K562 (cell line): ENCODE data around the gene STRN3. TPM values are rescaled to one million over a fixed set of nuclear protein-coding genes. Genes with fewer than 3 reads are reported as not detected.

ENCODE experiments used
- ATAC-seq: fragments of 200-7000 bp; cut with Tn5 transposase; 3 replicates; pipeline ENCODE4 v1.9.1; 2020; ENCODE audit warnings: moderate library complexity
- BruUV-seq: library from RNA; stranded (reverse); fragments of 400-500 nt; replicated peaks from 2 replicates; lab custom pipeline; 2021; lab: Mats Ljungman, UMichigan
- CTCF ChIA-PET: fragments of 300-600 bp; formaldehyde crosslinking; extraction: SDS; loops from one replicate; lab custom pipeline; 2021; ENCODE audit warnings: low intra/inter-chr PET ratio; lab: Yijun Ruan, JAX
- POLR2A ChIA-PET: fragments of 300-600, 350-650 bp; sonication (Branson Sonifier 250); formaldehyde crosslinking; extraction: SDS; loops from one replicate; lab custom pipeline; 2021; ENCODE audit warnings: antibody characterized with exemption, inconsistent platforms; lab: Yijun Ruan, JAX
- DNase-seq, 4 experiments: peaks; one replicate each; pipeline versions ENCODE4 v3.0.0 to v3.0.0-alpha.2; 2011 to 2018; ENCODE audit warnings: low spot score in 3 of 4, mixed read lengths in 3 of 4; ENCODE audit errors: extremely low read depth in 1 of 4
- FAIRE-seq: peaks from 2 replicates; lab custom pipeline; 2011; peaks lifted over from hg19 to GRCh38; lab: Jason Lieb, UNC
- H2AFZ ChIP-seq: 2 replicates; pipeline ENCODE4 v1.6.0; 2011; ENCODE audit warnings: low read depth, low read length, control low read depth, inconsistent platforms
- H3K27ac ChIP-seq: fragments of 200-600 bp; 3 replicates; pipeline ENCODE4 v1.8.0; 2011; ENCODE audit warnings: low read depth, mild to moderate bottlenecking, control low read depth, inconsistent platforms, low read length, moderate library complexity, mixed read lengths; ENCODE audit errors: extremely low read depth
- H3K27me3 ChIP-seq, 2 experiments: fragments of 300-600 bp in 1 of 2; 2 replicates in 1 of 2; 3 replicates in 1 of 2; pipeline versions ENCODE4 v1.6.0 to v1.8.0; 2011; ENCODE audit warnings: inconsistent platforms in 2 of 2, low read length in 2 of 2, mild to moderate bottlenecking in 1 of 2, mixed read lengths in 1 of 2, moderate library complexity in 1 of 2; ENCODE audit not compliant: control insufficient read depth in 2 of 2, insufficient read depth in 2 of 2
- H3K36me3 ChIP-seq: fragments of 300-600 bp; 3 replicates; pipeline ENCODE4 v1.8.0; 2011; ENCODE audit warnings: mild to moderate bottlenecking, low read length, inconsistent platforms; ENCODE audit not compliant: control insufficient read depth, insufficient read depth
- H3K4me1 ChIP-seq, 2 experiments: fragments of 200-600 bp in 1 of 2; replicated peaks in 1 of 2; 2 replicates in 1 of 2; 3 replicates in 1 of 2; pipeline versions ENCODE4 v1.5.1 to v1.8.0; 2011; ENCODE audit warnings: inconsistent platforms in 2 of 2, low read length in 2 of 2, mild to moderate bottlenecking in 1 of 2, mixed read lengths in 1 of 2, moderate library complexity in 1 of 2; ENCODE audit not compliant: control insufficient read depth in 2 of 2, insufficient read depth in 2 of 2
- H3K4me2 ChIP-seq: 2 replicates; pipeline ENCODE4 v1.6.1; 2011; ENCODE audit warnings: low read length, control low read depth, inconsistent platforms, mixed read lengths; ENCODE audit not compliant: insufficient read depth
- H3K4me3 ChIP-seq: fragments of 200-600 bp; sonication (generic), shearing (Covaris generic); 2 replicates; pipeline ENCODE4 v1.5.1; 2016; ENCODE audit warnings: control low read depth, inconsistent platforms
- H3K79me2 ChIP-seq: fragments of 200-600 bp; 3 replicates; pipeline ENCODE4 v1.8.0; 2011; ENCODE audit warnings: low read length, inconsistent platforms; ENCODE audit not compliant: control insufficient read depth, insufficient read depth
- H3K9ac ChIP-seq, 2 experiments: 2 replicates each; pipeline versions ENCODE4 v1.6.0 to v1.6.1; 2011; ENCODE audit warnings: low read depth in 2 of 2, low read length in 2 of 2, control low read depth in 1 of 2, inconsistent platforms in 1 of 2, mild to moderate bottlenecking in 1 of 2, mixed read lengths in 1 of 2; ENCODE audit not compliant: insufficient read depth in 1 of 2
- H3K9me1 ChIP-seq: one replicate; pipeline ENCODE4 v1.6.0; 2011; ENCODE audit warnings: inconsistent platforms, mild to moderate bottlenecking, low read length, moderate library complexity; ENCODE audit not compliant: control insufficient read depth, insufficient read depth
- H3K9me3 ChIP-seq: replicated peaks from 2 replicates; pipeline ENCODE4 v1.5.1; 2011; ENCODE audit warnings: low read depth, low read length, inconsistent platforms; ENCODE audit not compliant: control insufficient read depth, insufficient read depth
- H4K20me1 ChIP-seq: replicated peaks from 2 replicates; pipeline ENCODE4 v1.6.1; 2011; ENCODE audit warnings: low read length, inconsistent platforms, mixed read lengths; ENCODE audit not compliant: control insufficient read depth, insufficient read depth
- CBFA2T3 ChIP-seq: fragments of 450-650 bp; IDR thresholded peaks from 2 replicates; pipeline ENCODE4 v1.6.1; 2017
- ETS1 ChIP-seq: conservative IDR thresholded peaks from 2 replicates; pipeline ENCODE4 v1.6.1; 2011; ENCODE audit warnings: low read depth, mild to moderate bottlenecking, low read length; ENCODE audit not compliant: control insufficient read depth
- HLTF ChIP-seq: fragments of 450-650 bp; IDR thresholded peaks from 2 replicates; pipeline ENCODE4 v1.6.1; 2016
- KLF16 ChIP-seq: IDR thresholded peaks from 2 replicates; pipeline ENCODE4 v1.6.1; 2016; ENCODE audit warnings: antibody characterized with exemption
- NR0B1 ChIP-seq: fragments of 450-650 bp; IDR thresholded peaks from one replicate; pipeline ENCODE4 v1.6.1; 2018; ENCODE audit warnings: mild to moderate bottlenecking, moderate library complexity; ENCODE audit not compliant: partially characterized antibody
- NR4A1 ChIP-seq, 2 experiments: fragments of 250-450 bp in 1 of 2; fragments of 450-650 bp in 1 of 2; sonication (Bioruptor Pico) in 1 of 2; IDR thresholded peaks; 2 replicates each; pipeline versions ENCODE4 v1.4.0 to v1.6.1; 2016 to 2020; ENCODE audit warnings: mild to moderate bottlenecking in 2 of 2, missing compliant biosample characterization in 1 of 2, missing genetic modification characterization in 1 of 2, moderate library complexity in 1 of 2
- NRF1 ChIP-seq, 2 experiments: fragments of 450-650 bp; IDR thresholded peaks in 1 of 2; conservative IDR thresholded peaks in 1 of 2; 2 replicates each; pipeline ENCODE4 v1.6.1; 2014; ENCODE audit warnings: mild to moderate bottlenecking in 2 of 2
- POU5F1 ChIP-seq: fragments of 150-350 bp; IDR thresholded peaks from 2 replicates; pipeline ENCODE4 v1.6.1; 2014; ENCODE audit warnings: borderline replicate concordance, low read length, low read depth, mild to moderate bottlenecking; ENCODE audit not compliant: partially characterized antibody
- SETDB1 ChIP-seq: IDR thresholded peaks from one replicate; pipeline ENCODE4 v1.6.1; 2012; ENCODE audit warnings: low read length, control low read depth, inconsistent platforms
- SNRNP70 ChIP-seq: fragments of 200-400 bp; formaldehyde crosslinking; optimal IDR thresholded peaks from 2 replicates; pipeline ENCODE3; 2017; ENCODE audit warnings: low read depth, low read length
- TFAM ChIP-seq: fragments of 250-450 bp; sonication (Bioruptor Pico); conservative IDR thresholded peaks from 2 replicates; pipeline ENCODE4 v1.5.0; 2021; ENCODE audit warnings: mild to moderate bottlenecking, moderate library complexity
- ZNF384 ChIP-seq: IDR thresholded peaks from 2 replicates; pipeline ENCODE4 v1.6.1; 2012; ENCODE audit warnings: low read depth, low read length, improper control_type of control experiment
- ZNF655 ChIP-seq: fragments of 250-450 bp; sonication (Bioruptor Pico); IDR thresholded peaks from 2 replicates; pipeline ENCODE4 v1.5.0; 2021
- WGBS: fragments of 100-300 bp; shearing (Covaris generic); methylation state at CpG from one replicate; pipeline ENCODE4 v1.1.6; 2016; ENCODE audit warnings: low coverage, mixed read lengths; ENCODE audit not compliant: insufficient coverage; ENCODE audit errors: missing lambda C conversion rate; 5-methylcytosine and 5-hydroxymethylcytosine counted together
- in situ Hi-C: fragments of 300-500 bp; cut with MboI; formaldehyde crosslinking; loops from 4 replicates; pipeline ENCODE4 v1.15.0; 2018; ENCODE audit warnings: inconsistent platforms, mixed read lengths
- intact Hi-C: fragments of 100-400 bp; cut with micrococcal nuclease; formaldehyde crosslinking; loops from 2 replicates; pipeline ENCODE4 v1.14.2; 2022
- polyA plus RNA-seq, 8 experiments: library from polyadenylated mRNA; depleted of rRNA in 4 of 8; stranded (reverse) in 5 of 8; unstranded in 3 of 8; fragments of >200 nt; fragmentation: Nextera tagmentation in 2 of 8; fragmentation: Illumina TruSeq in 1 of 8; extraction: Ambion mirVana in 2 of 8; extraction: Trizol in 1 of 8; gene quantifications; 2 replicates each; pipeline versions ENCODE4 v1.2.1 to v1.2.3, GENCODE V29; 2011 to 2014; ENCODE audit warnings: inconsistent platforms in 1 of 8, missing spikeins in 1 of 8
- total RNA-seq, 7 experiments: library from RNA; depleted of rRNA in 6 of 7; stranded (reverse); fragments of >200 nt in 6 of 7; fragmentation: Illumina TruSeq in 2 of 7; extraction: Trizol in 2 of 7; gene quantifications; 2 replicates each; pipeline versions ENCODE4 v1.2.1 to v1.2.3, GENCODE V29; 2011 to 2021; ENCODE audit warnings: low replicate concordance in 1 of 7

The STRN3 gene
- total and polyA plus RNA-seq, 9 of the 15 experiments (the other 6 are each of a cell fraction or from before 2014, with no cell fraction given), result 5.9 to 29.1 (median 16.0) TPM

- no TSS peak for BruUV-seq
Measured at GRCh38 chr14:30864934-30865333, 161.2 kb downstream of the STRN3 start.

More at GRCh38 chr14:30864934-30865333, 161.2 kb downstream of the STRN3 start:
- 45% methylated on average over 5 of the region's 5 CpGs for WGBS
- ChIA-PET POLR2A (interaction anchor here (1.1 kb wide), 1 partner anchor 9 kb away, joined by 3 read pairs; the partner anchor contains the start of gene COCH), CTCF (no interaction called here)
- Histone ChIP-seq H3K79me2 (no peaks in the 10 kb centered on the region), H3K4me3 (no peak overlapping the region), H3K27me3 (no peaks in the 10 kb centered on the region), H3K9me1 (no peaks in the 10 kb centered on the region), H3K4me2 (no peak overlapping the region), H3K4me1 (peaks cover 0 to 5% of the 10 kb centered on the region in 2 experiments; a peak in 2 of 5 replicates), H3K36me3 (no peaks in the 10 kb centered on the region), H4K20me1 (no peaks in the 10 kb centered on the region), H3K9me3 (no peaks in the 10 kb centered on the region), H3K27ac (no peak overlapping the region), H3K9ac (no peak overlapping the region), H2AFZ (no peak overlapping the region)
- DNase-seq, result no peak
- no peak for ATAC-seq
- FAIRE-seq, result no peak
- no peak for TF ChIP-seq CBFA2T3
- no peak for TF ChIP-seq NR4A1 (CRISPR knock-in tag; IDR thresholded peaks at IDR 0.05)
- no peak for TF ChIP-seq NR4A1 (tag; IDR thresholded peaks at IDR 0.05)
- TF ChIP-seq POU5F1, result no peak
- no peak for TF ChIP-seq SNRNP70
- no peak for TF ChIP-seq NRF1 (conservative IDR thresholded peaks at IDR 0.05 in 1 of 2, IDR thresholded peaks at IDR 0.05 in 1 of 2)
- TF ChIP-seq ZNF655 (CRISPR knock-in tag), result no peak
- no peak for TF ChIP-seq ETS1
- TF ChIP-seq ZNF384, result no peak
- no peak for TF ChIP-seq TFAM
- TF ChIP-seq NR0B1, result no peak
- TF ChIP-seq SETDB1, result no peak
- no peak for TF ChIP-seq KLF16
- no peak for TF ChIP-seq HLTF
- in situ Hi-C loops (no loop called here), intact Hi-C loops (no loop called here)
